C4-2B (cell line): Measurements from ENCODE around the gene EVC2.

Source experiments
- ZFX ChIP-seq: fragments of 450-650 bp; IDR thresholded peaks from 2 replicates; pipeline ENCODE4 v1.6.1; 2017
- TF ChIP-seq, protein P1 (sequence below): fragments of 450-650 bp; conservative IDR thresholded peaks from 2 replicates; pipeline ENCODE4 v1.5.1; 2017; ENCODE audit warnings: mild to moderate bottlenecking

DNA sequence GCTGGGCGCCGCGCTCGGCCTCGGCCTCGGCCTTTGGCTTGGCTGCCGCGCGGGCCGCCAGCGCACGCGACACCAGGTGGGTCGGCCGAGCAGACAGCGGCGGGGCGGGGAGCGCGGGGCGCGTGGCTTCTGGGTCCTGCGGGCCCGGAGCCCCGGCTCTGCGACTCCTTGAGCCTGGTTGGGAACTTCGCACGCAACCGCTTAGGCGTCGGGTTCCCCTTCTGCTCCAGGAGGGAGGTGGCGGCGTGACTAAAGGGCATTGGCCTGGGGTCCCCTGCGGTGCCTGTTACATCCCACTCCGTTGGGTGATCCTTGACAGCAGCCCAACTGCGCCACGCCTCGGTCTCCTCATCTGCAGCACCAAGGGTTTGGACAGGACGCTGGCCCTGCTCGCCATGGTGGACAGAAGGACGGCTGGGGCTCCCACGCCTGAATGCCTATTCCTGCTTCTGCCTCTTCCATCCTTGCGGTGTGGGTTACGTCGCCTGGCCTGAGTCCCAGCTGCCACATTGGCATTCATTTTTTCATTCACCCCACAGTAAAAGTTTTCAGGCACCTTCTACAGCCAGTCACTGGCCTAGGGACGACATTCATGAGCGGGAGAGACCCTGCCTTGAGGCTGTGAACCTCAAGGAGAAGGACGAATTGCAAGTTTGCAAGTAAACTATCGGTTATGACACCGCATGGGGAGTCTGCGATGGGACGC, 3.3 kb upstream of the EVC2 start:
- TF ChIP-seq, protein P1, sequence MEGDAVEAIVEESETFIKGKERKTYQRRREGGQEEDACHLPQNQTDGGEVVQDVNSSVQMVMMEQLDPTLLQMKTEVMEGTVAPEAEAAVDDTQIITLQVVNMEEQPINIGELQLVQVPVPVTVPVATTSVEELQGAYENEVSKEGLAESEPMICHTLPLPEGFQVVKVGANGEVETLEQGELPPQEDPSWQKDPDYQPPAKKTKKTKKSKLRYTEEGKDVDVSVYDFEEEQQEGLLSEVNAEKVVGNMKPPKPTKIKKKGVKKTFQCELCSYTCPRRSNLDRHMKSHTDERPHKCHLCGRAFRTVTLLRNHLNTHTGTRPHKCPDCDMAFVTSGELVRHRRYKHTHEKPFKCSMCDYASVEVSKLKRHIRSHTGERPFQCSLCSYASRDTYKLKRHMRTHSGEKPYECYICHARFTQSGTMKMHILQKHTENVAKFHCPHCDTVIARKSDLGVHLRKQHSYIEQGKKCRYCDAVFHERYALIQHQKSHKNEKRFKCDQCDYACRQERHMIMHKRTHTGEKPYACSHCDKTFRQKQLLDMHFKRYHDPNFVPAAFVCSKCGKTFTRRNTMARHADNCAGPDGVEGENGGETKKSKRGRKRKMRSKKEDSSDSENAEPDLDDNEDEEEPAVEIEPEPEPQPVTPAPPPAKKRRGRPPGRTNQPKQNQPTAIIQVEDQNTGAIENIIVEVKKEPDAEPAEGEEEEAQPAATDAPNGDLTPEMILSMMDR = no peak
- peak; percentile 78 for TF ChIP-seq ZFX
